Measurements from ENCODE around the gene ATP13A3. TPM values are rescaled to one million over a fixed set of nuclear protein-coding genes. Genes with fewer than 3 reads are reported as not detected.

Gene ATP13A3
- total and polyA plus RNA-seq, 4 donors: 33.6 to 257 (median 56.4) TPM

- TF ChIP-seq HNF4G (IDR thresholded peaks at IDR 0.05): no peak
- no peak for TF ChIP-seq CTCF (IDR thresholded peaks at IDR 0.05; ENCODE audit: low read depth, low read length, missing input control)
- TF ChIP-seq MAX (IDR thresholded peaks at IDR 0.05): no peak
- Histone ChIP-seq H3K4me1 (ENCODE audit: control insufficient read depth in 4 of 4, insufficient read depth in 4 of 4, low read length in 3 of 4) (peaks cover 3 to 34% (median 18%) of the 10 kb centered on the region in 4 donors), H3K9ac (ENCODE audit: low read depth in 1 of 2, low read length in 2 of 2) (no peak overlapping the region), H3K27me3 (ENCODE audit: control insufficient read depth in 4 of 4, insufficient read depth in 4 of 4, low read length in 3 of 4) (no peaks in the 10 kb centered on the region), H3K27ac (ENCODE audit: low read depth in 1 of 2, low read length in 2 of 2) (no peak overlapping the region), H3K36me3 (ENCODE audit: control insufficient read depth in 4 of 4, insufficient read depth in 3 of 4, low read depth in 1 of 4, low read length in 3 of 4) (no peaks in the 10 kb centered on the region), H3K4me3 (ENCODE audit: low read depth in 1 of 3, low read length in 3 of 3) (peak overlapping the region in 1 of 3 donors; percentile 2), H3K9me3 (ENCODE audit: control insufficient read depth in 4 of 4, low read length in 3 of 4) (no peaks in the 10 kb centered on the region)
- 41% methylated on average over 38 of the region's 38 CpGs for WGBS
- DNase-seq (ENCODE audit: low spot score): no peak
Observed at GRCh38 chr3:194397757-194398312, 89.0 kb downstream of the ATP13A3 start.

- TF ChIP-seq HNF4G (IDR thresholded peaks at IDR 0.05) (no peak), FOXA1 (IDR thresholded peaks at IDR 0.05) (no peak), EGR1 (IDR thresholded peaks at IDR 0.05; ENCODE audit: low read depth in 2 of 2) (no peak), RAD21 (IDR thresholded peaks at IDR 0.05) (no peak), JUND (IDR thresholded peaks at IDR 0.05) (no peak), HNF4A (conservative IDR thresholded peaks at IDR 0.05) (no peak), CTCF (IDR thresholded peaks at IDR 0.05; ENCODE audit: low read depth, low read length, missing input control) (no peak), REST (IDR thresholded peaks at IDR 0.05) (no peak)
- peak overlapping the region; percentile 73 to 88 for H3K27ac ChIP-seq (ENCODE audit: low read depth in 1 of 2, low read length in 2 of 2)
Observed at GRCh38 chr3:194396859-194397756, 89.7 kb downstream of the ATP13A3 start.

More at GRCh38 chr3:194396859-194397756, 89.7 kb downstream of the ATP13A3 start:
- DNase-seq (ENCODE audit: low spot score): no peak
- H3K4me3 ChIP-seq (ENCODE audit: low read depth in 1 of 3, low read length in 3 of 3): peak overlapping the region in 1 of 3 donors; percentile 36
- peaks cover 3 to 34% (median 18%) of the 10 kb centered on the region in 4 donors for H3K4me1 ChIP-seq (ENCODE audit: control insufficient read depth in 4 of 4, insufficient read depth in 4 of 4, low read length in 3 of 4)
- WGBS: 51% methylated on average over 73 of the region's 73 CpGs
- no peak overlapping the region for H3K9ac ChIP-seq (ENCODE audit: low read depth in 1 of 2, low read length in 2 of 2)
- no peaks in the 10 kb centered on the region for H3K9me3 ChIP-seq (ENCODE audit: control insufficient read depth in 4 of 4, low read length in 3 of 4)
- H3K36me3 ChIP-seq (ENCODE audit: control insufficient read depth in 4 of 4, insufficient read depth in 3 of 4, low read depth in 1 of 4, low read length in 3 of 4): no peaks in the 10 kb centered on the region
- H3K27me3 ChIP-seq (ENCODE audit: control insufficient read depth in 4 of 4, insufficient read depth in 4 of 4, low read length in 3 of 4): no peaks in the 10 kb centered on the region
